ENCODE measurements around the gene MAML3.
A peak's percentile ranks its signal among the peaks of the same experiment; 100 is the strongest.

Gene MAML3

DNA sequence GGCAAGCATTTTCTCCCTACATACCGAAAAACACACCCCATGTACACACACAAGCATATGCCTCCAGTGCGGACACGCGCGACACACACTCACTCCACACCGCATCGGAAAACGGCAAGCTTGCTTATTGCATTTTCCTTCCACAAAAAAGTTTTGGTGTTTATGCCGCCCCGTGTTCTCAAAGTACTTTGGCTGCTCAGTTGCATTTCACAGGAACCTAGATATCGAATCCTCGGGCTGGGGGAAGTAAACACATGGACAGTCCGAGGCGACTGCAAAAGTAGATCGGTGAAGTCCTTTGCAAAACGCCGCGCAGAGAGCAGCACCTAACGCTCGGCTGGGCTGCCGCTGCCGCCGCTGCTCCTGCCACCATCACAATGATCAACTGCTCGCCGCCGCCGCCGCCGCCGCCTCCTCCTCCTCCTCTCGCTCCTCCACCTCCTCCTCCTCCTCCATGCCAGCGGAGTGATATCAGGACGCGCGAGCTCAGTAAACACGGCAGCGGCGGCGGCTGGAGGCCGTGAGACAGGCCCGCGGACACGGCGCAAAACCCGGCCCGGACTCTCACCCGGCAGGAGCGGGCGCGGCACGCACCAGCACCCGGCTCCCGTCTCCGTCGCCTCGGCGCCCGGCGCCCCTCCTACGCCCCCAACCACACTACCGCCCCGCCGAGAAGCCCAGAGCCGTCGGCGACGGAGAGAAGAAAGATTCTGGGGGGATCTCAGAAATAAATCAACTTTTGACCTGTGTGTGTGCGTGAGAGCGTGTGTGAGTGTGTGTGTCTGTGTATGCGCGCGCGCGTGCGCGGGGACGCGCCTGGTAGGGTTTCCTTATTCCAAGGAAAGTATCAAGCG lies at the start of gene MAML3:
TSS of gene MAML3 (minus strand) at position 467 of the 854 bp plus-strand sequence. CDS start 857 bp downstream, outside the sequence.
- peak; percentile 82 for DNase-seq

- DNase-seq: no peak
These were observed 45.0 kb upstream of the MAML3 start for GRCh38 chr4:140198942-140199341.

DNA sequence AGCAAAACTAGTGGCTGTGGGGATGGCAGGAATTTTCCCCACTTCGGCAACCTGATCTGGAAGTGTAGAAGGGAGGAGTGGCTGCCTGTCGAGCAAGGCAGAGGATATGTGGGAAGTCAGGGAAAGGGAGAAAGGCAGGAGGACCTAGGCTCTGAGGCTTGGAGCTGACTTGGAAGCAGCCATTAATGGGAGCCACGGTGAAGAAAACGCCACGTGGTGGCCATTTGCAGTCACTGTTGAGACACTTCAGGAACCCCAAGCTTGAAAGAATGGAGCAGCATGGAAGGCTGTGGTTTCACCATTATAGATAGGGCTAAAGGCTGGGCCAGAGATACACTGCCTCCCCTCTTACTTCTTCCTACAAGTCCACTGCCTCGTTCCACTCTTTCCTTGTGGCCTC lies 41.8 kb upstream of the MAML3 start:
- DNase-seq: no peak

GRCh38 chr4:140189805-140190204 lies 35.8 kb upstream of the MAML3 start:
- DNase-seq: no peak

- peak; percentile 36 for DNase-seq
These were observed 35.0 kb upstream of the MAML3 start for GRCh38 chr4:140188975-140189374.

- DNase-seq: no peak
These were observed 33.3 kb upstream of the MAML3 start for GRCh38 chr4:140187316-140187695.

DNA sequence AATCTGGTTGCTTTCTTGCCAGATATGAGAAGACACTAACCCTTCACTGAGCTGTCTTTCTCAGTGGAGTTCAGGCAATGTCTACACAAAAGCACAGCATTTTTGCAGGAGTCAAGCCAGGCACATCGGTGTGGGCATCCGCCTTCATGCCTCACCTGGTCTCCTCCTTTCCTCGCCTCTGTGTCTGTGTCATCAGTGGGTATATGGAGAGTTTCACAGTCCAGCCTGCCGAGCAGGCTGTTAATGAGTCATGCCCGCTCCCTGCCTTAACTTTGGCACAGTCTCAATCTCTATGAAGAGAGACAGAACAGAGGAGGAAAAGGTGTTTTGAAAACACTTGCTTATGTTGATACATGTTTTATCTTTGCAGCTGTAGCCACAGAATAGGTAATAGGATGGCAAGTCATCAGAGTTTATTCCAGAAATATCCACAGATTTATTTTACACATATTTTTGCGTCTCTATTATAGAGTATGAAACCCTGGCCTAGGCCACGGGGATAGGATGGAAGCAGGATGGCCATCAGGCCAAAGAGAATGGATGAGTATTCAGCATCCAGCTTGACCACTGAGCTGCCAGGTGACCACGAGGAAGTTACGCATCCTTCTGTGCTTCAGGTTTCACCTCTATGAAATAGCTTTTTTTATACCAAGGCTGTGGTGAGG lies 32.8 kb upstream of the MAML3 start:
- peak; percentile 89 for DNase-seq

DNA sequence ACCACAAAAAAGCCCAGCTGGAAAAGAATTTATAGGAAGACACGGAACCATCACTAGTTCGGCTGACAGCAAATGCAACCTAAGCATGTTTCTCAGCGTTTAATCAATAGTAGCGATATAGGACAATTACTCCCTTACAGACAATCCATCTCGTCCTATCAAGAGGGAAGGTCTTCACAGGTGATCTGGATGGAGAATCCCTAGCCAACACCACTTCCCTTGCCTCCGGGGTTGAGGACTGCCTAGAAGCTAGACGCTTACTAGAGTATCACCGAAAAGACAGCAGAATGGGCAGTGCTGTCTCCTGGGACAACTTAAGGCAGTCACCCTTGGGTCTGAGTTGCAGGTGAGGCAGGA lies 32.1 kb upstream of the MAML3 start:
- DNase-seq: no peak

DNA sequence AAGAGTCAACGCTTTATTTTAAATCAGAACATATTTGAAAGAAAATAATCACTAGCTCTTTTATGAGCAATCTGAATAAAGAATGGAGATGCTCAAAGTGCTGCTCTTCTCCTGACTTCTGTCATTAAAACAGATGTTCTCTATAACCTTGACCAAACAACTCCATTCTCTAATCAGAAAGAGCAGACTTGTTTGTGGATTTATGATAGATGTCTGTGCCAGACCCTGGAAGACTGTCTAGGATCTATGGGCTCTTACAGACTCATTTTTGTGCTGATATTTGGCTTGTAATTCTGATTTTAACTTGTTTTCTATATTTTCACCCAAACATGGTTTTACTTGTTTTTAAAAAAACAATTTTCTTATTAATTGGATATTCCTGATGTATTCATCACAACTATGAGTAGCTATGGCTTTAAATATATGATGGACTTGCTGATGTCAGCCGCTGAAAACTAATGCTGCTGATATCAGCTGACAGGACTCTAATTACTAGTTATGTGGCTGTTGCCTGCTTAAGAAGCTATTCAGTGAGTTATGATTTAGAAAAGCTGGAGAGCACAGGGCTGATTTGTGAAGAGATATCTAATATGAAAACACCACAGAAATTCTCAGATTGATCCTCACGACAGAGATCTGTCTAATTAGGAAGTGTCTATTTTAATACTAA lies 31.6 kb upstream of the MAML3 start:
- DNase-seq: no peak

- no peak for DNase-seq
These were observed 29.3 kb upstream of the MAML3 start for GRCh38 chr4:140183270-140183669.

- DNase-seq: no peak
These were observed 26.6 kb upstream of the MAML3 start for GRCh38 chr4:140180577-140180976.

DNA sequence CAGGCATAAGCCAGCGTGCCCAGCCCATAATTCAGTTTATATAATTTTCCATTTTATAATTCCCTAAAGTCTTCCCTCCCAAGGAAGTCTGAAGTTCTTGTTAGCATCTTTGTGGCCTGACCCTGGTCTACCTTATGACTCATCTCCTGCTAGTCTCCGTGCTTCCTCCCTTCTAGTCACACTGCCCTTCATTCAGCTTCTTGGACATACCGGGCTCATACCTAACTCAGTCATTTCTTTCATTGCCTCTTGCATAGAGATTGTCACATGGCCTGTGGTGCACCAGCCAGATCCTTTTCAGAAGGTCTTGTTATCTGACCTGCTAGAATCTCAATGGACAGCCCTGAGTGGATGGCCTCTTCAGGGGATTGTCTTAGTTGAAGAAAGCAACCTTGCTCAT lies 22.8 kb upstream of the MAML3 start:
- no peak for DNase-seq

DNA sequence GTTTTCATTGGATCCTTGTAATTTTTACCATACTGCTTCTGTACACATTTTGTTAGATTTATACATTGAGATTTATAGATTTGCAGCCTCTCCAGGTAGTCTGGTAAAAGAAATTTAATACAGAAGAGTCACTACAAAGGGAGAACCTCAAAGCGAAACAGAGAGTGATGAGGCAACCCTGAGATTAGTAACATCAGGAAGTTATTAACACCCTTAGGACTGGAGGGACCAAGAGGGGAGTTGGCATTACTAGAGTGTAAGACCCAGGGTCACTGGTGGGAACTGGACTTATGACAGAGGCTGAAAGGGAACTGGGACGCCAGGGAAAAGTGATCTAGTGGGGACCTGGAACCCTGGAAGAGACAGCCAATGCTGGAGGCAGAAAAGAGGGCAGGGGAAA lies 20.6 kb upstream of the MAML3 start:
- no peak for DNase-seq

GRCh38 chr4:140172960-140173359 lies 19.0 kb upstream of the MAML3 start:
- DNase-seq: no peak

DNA sequence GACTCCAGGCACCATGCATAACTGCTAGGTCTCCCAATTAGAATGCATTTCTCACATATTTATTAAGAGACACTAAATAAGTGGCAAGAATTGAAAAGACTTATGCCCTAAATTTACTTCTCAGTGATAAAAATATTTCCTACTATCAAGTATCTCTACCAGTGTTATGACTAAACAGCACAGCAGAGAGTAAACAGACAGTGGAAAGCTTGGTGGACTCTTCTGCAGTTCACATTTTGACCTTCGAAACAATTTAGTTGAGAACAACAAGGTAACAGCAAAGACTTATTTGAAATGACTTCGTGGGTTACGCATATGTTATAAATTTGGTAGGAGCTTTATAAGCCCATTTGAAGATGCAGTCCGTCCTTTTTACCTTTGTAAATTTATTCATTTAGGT lies 16.3 kb upstream of the MAML3 start:
- DNase-seq: no peak

DNA sequence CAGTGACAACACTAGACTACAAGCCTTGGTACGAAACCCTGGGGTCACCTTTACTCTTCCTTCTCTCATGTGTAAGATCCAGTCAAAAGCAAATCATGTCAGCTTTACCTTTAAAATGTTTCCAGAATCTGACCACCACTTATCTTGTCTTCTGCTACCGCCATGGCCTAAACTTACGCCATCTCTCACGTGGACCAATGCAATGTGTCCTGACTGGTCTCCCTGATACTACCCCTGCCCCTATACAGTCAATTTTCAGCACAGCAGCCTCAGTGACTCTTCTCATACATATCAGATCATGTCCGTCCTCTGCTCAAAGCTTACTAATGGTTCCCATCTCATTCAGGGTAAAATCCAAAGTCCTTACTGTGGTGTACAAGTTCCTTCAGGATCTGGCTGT lies 15.0 kb upstream of the MAML3 start:
- no peak for DNase-seq

DNA sequence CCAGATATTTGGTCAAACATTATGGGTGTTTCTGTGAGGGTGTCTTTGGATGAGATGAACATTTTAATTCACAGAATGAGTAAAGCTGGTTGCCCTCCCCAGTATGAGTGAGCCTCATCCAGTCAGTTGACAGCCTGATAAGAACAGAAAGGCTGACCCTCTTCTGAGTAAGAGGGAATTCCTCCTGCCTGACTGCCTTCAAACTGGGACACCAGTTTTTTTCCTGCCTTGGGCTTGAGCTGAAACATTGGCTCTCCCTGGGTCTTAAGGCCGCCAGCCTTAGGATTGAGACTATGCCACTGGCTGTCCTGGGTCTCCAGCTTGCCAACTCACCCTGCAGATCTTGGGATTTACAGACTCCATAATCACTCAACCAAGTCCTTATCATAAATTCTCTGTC lies 14.5 kb upstream of the MAML3 start:
- no peak for DNase-seq

- DNase-seq: peak; percentile 74
These were observed 9.2 kb upstream of the MAML3 start for GRCh38 chr4:140163029-140163810.

- no peak for DNase-seq
These were observed 8.6 kb upstream of the MAML3 start for GRCh38 chr4:140162596-140162995.

GRCh38 chr4:140158365-140159030 lies 4.5 kb upstream of the MAML3 start:
- no peak for DNase-seq

GRCh38 chr4:140157341-140157740 lies 3.4 kb upstream of the MAML3 start:
- no peak for DNase-seq

DNA sequence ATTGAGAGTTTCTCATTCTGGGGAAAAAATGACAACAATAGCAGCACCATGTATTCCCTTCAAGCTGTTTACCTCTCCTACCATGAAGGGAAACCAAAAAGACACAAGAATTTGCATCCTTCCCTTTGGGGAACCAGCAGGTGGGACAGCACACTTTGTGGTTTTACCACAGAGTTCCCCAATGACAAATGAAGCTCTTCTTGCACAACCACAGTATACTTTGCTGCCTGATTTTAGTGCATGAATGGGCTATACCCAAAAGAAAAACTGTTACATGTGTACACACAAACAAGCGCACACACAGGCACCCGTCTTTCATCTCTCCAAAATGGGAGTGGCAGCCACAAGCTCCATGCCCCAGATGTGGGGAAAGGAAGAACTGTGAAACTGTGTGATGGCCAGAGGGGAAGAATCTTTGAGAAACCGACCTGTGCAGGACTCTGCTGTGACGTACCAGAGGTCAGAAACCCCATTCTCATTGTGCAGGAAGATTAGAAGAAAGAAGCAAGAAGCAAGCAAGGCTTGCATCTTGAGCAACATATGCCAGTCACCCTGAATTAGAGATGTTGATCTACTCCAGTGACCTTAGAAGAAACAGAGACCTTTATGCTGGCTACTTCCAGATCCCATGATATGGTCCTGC lies 2.7 kb upstream of the MAML3 start:
- DNase-seq: no peak
